Kidney (tissue), 14 donors: ENCODE results near the gene ALDH6A1. TPM values are rescaled to one million over a fixed set of nuclear protein-coding genes. Genes with fewer than 3 reads are reported as not detected.

Experiments
- DNase-seq, 5 donors: peaks; one replicate each; pipeline ENCODE4 v3.0.0-alpha.2; 2013 to 2020
- FAIRE-seq: peaks from 2 replicates; lab custom pipeline; 2012; peaks lifted over from hg19 to GRCh38; lab: Jason Lieb, UNC
- H3K27ac ChIP-seq, 2 donors: one replicate each; pipeline ENCODE4 v1.7.0; 2013; ENCODE audit warnings: low read depth in 2 of 2, low read length in 2 of 2, inconsistent platforms in 1 of 2
- H3K27me3 ChIP-seq: one replicate; pipeline ENCODE4 v1.7.1; 2013; ENCODE audit warnings: low read length, inconsistent platforms; ENCODE audit not compliant: control insufficient read depth, insufficient read depth
- H3K36me3 ChIP-seq, 3 donors: one replicate each; pipeline versions ENCODE4 v1.7.0 to v1.7.1; 2013; ENCODE audit warnings: low read length in 3 of 3, control low read depth in 1 of 3, inconsistent platforms in 1 of 3; ENCODE audit not compliant: insufficient read depth in 3 of 3, control insufficient read depth in 2 of 3
- H3K4me1 ChIP-seq, 3 donors: one replicate each; pipeline versions ENCODE4 v1.7.0 to v1.7.1; 2013; ENCODE audit warnings: low read length in 3 of 3, inconsistent platforms in 1 of 3, low read depth in 1 of 3; ENCODE audit not compliant: control insufficient read depth in 2 of 3, insufficient read depth in 2 of 3
- H3K4me3 ChIP-seq, 3 donors: one replicate each; pipeline versions ENCODE4 v1.7.0 to v1.8.1; 2013; ENCODE audit warnings: low read length in 3 of 3, control low read depth in 1 of 3, inconsistent platforms in 1 of 3
- H3K9ac ChIP-seq, 3 donors: one replicate each; pipeline versions ENCODE4 v1.7.0 to v1.7.1; 2013; ENCODE audit warnings: low read length in 3 of 3, control low read depth in 1 of 3, inconsistent platforms in 1 of 3
- H3K9me3 ChIP-seq, 3 donors: one replicate each; pipeline versions ENCODE4 v1.7.0 to v1.7.1; 2013; ENCODE audit warnings: low read length in 3 of 3, control low read depth in 1 of 3, inconsistent platforms in 1 of 3; ENCODE audit not compliant: control insufficient read depth in 2 of 3, insufficient read depth in 1 of 3
- intact Hi-C: fragments of 100-400 bp; cut with DNase I; formaldehyde crosslinking; loops from one replicate; pipeline ENCODE4 v1.11.1; 2022
- polyA plus RNA-seq: library from polyadenylated mRNA; stranded (reverse); fragments of 350-450 nt; fragmentation: Illumina TruSeq; extraction: RNeasy Lipid Tissue Mini Kit (QIAGEN cat#74804); gene quantifications from one replicate; pipeline ENCODE4 v1.2.3, GENCODE V29; 2014; ENCODE audit warnings: low read depth, low replicate concordance; ENCODE audit not compliant: insufficient read depth
- total RNA-seq: library from RNA; stranded (reverse); fragmentation: NEBNext Ultra II Directional; extraction: Animal tissue kit (Norgen Biotek cat#: 25700); gene quantifications from one replicate; pipeline ENCODE4 v1.2.1, GENCODE V29; 2021
- TF ChIP-seq, protein P1 (sequence below): IDR thresholded peaks from 3 replicates; pipeline ENCODE4 v1.5.1; 2012; ENCODE audit warnings: mild to moderate bottlenecking, moderate library complexity, borderline replicate concordance; ENCODE audit not compliant: insufficient read depth; ENCODE audit errors: extremely low read depth
- donor health status: control.
- donor health status: control.
- donor health status: control.
- donor health status: control.
- donor health status: control.
- donor health status: DM: yes; HTN: yes; CAD: no.
- donor health status: Normal renal cell carcinoma (clear cell type).

ALDH6A1 gene
- total and polyA plus RNA-seq, 2 donors from 2014 or later = 34.1 to 102 TPM

DNA sequence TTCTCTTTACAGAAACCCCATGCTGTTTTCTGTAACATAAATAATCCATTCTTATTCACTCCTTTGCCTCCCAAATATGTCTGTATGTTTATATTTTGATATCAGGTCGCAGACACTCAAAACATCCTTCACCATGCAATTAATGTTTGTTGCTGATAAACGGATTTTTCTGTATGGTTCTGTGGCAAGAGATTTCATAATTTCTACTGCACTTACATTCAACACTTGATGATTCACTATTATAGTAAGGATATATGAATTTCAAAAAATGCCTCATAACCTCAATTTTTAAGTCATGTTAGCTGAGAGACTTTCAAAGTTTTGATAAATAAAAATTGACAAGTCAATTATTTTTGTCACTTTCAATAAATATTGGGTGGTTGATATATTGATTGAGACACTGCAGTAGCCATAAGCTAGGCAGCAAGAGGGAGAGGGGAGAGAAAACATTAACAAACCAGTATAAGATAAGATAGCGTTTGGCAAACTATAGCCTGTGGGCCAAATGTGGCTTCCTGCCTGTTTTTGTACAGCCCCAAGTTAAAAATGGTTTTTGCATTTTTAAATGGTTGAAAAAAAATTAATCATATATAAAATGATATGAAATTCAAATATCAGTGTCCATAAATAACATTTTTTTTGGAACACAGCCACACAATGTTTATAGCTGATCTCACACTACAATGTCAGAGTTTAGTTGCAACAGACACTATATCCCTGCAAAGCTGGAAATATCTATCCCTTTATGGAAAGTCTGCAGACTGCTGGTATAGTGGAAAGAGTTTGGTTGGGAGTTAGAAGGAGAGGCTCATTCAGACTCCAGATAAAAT, 18.3 kb downstream of the ALDH6A1 start:
- no peak overlapping the region for H3K27ac ChIP-seq
- TF ChIP-seq, protein P1, sequence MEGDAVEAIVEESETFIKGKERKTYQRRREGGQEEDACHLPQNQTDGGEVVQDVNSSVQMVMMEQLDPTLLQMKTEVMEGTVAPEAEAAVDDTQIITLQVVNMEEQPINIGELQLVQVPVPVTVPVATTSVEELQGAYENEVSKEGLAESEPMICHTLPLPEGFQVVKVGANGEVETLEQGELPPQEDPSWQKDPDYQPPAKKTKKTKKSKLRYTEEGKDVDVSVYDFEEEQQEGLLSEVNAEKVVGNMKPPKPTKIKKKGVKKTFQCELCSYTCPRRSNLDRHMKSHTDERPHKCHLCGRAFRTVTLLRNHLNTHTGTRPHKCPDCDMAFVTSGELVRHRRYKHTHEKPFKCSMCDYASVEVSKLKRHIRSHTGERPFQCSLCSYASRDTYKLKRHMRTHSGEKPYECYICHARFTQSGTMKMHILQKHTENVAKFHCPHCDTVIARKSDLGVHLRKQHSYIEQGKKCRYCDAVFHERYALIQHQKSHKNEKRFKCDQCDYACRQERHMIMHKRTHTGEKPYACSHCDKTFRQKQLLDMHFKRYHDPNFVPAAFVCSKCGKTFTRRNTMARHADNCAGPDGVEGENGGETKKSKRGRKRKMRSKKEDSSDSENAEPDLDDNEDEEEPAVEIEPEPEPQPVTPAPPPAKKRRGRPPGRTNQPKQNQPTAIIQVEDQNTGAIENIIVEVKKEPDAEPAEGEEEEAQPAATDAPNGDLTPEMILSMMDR = no peak
- intact Hi-C loops = no loop called here
- H3K4me1 ChIP-seq = no peaks in the 10 kb centered on the region
- DNase-seq (no peak), FAIRE-seq (no peak)
- H3K9me3 ChIP-seq = no peaks in the 10 kb centered on the region
- no peak overlapping the region for H3K4me3 ChIP-seq
- H3K27me3 ChIP-seq = no peaks in the 10 kb centered on the region
- H3K9ac ChIP-seq = no peak overlapping the region
- peaks cover 7 to 49% (median 19%) of the 10 kb centered on the region in 3 donors for H3K36me3 ChIP-seq

DNA sequence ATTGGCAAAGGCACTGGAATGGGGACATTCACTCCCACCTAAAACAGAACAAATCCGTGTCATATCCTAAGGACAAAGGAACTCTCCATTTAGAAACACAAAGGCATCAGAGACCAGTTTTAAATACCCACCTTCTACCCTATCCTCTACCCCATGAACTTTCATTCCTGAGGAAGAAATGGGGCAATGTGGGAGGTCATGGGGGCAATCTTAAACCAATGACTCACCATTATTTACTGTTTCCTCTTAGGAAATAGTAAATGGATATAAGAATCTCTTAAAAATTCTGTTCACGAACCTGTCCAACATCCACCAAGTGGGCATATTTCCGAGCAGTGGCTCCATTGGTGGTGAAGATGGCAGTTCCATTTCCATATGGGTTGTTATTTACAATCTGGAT, 19.4 kb downstream of the ALDH6A1 start:
- TF ChIP-seq, protein P1 = no peak
- H3K9me3 ChIP-seq = no peaks in the 10 kb centered on the region
- no peak overlapping the region for H3K27ac ChIP-seq
- peaks cover 5 to 53% (median 15%) of the 10 kb centered on the region in 3 donors for H3K36me3 ChIP-seq
- no peaks in the 10 kb centered on the region for H3K27me3 ChIP-seq
- DNase-seq = no peak
- no peak overlapping the region for H3K4me3 ChIP-seq
- H3K9ac ChIP-seq = no peak overlapping the region
- no peaks in the 10 kb centered on the region for H3K4me1 ChIP-seq
- intact Hi-C loops = no loop called here
- FAIRE-seq = no peak

DNA sequence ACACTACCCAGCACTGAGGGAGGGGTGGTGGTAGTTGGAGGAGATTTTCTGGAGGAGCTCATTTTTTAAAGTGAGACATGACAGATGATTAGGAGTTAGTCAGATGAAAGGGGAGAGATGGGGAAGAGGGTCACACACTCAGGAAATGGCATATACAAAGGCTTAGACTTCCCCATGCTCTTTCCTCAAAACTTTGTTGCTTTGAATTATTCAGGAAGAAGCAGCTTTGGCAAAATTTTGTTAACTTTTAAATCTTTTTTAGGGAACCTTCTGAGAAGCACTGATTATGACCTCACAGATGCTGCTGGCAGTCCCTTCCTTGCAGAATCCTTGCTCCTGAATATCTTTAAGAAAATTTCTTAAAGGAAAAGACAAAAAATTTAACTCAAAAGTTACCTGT, 19.8 kb downstream of the ALDH6A1 start:
- no peak overlapping the region for H3K27ac ChIP-seq
- no peaks in the 10 kb centered on the region for H3K4me1 ChIP-seq
- TF ChIP-seq, protein P1 = no peak
- FAIRE-seq (no peak), DNase-seq (no peak)
- no peak overlapping the region for H3K9ac ChIP-seq
- no peaks in the 10 kb centered on the region for H3K27me3 ChIP-seq
- no peak overlapping the region for H3K4me3 ChIP-seq
- intact Hi-C loops = no loop called here
- no peaks in the 10 kb centered on the region for H3K9me3 ChIP-seq
- H3K36me3 ChIP-seq = peaks cover 5 to 56% (median 18%) of the 10 kb centered on the region in 3 donors
